Panc1 (cell line): ENCODE data around the gene ATP5ME.

Experiments
- POLR2AphosphoS5 ChIP-seq: IDR thresholded peaks from 2 replicates; pipeline ENCODE4 v1.6.1; 2012; ENCODE audit warnings: mild to moderate bottlenecking, low read depth, low read length, moderate library complexity
- TF ChIP-seq, protein P1 (sequence below): fragments of 450-650 bp; IDR thresholded peaks from 2 replicates; pipeline ENCODE4 v1.5.1; 2017; ENCODE audit warnings: mild to moderate bottlenecking

DNA sequence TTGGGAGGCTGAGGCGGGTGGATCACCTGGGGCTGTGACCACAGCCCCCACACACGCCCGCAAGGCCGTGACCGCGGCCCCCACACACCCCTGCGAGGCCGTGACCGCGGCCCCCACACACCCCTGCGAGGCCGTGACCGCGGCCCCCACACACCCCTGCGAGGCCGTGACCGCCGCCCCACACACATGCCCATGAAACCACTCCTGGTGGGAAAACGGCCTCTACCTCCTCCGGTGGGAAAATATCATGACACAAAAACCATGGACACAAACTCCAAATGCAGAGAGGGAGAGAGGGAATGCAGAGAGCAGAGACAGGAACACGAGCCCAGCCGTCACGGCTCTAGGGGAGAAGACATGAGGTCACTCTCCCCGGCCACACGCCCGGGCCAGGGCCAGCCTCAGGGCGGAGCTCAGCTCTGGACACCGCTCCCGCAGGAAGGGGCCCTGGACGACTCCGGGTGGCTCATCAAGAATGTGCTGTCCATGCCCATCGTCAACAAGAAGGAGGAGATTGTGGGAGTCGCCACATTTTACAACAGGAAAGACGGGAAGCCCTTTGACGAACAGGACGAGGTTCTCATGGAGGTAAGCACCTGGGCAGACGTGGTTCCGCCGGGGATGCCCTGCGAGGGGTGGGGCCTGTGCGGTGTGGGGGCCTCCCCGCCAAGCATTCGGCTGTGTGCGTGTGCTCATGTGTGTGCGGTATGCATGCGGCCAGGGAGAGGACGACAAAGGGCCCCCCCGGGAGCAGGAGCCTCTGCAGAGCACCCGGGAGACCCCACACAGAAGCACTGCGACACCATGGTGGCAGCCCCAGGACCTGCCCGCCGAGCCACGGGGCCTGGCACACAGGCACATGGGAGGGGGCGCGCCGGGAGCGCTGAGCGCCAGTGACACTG lies 17.4 kb downstream of the ATP5ME start:
- TF ChIP-seq POLR2AphosphoS5 = no peak
- TF ChIP-seq, protein P1, sequence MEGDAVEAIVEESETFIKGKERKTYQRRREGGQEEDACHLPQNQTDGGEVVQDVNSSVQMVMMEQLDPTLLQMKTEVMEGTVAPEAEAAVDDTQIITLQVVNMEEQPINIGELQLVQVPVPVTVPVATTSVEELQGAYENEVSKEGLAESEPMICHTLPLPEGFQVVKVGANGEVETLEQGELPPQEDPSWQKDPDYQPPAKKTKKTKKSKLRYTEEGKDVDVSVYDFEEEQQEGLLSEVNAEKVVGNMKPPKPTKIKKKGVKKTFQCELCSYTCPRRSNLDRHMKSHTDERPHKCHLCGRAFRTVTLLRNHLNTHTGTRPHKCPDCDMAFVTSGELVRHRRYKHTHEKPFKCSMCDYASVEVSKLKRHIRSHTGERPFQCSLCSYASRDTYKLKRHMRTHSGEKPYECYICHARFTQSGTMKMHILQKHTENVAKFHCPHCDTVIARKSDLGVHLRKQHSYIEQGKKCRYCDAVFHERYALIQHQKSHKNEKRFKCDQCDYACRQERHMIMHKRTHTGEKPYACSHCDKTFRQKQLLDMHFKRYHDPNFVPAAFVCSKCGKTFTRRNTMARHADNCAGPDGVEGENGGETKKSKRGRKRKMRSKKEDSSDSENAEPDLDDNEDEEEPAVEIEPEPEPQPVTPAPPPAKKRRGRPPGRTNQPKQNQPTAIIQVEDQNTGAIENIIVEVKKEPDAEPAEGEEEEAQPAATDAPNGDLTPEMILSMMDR = no peak
